Endothelial cell of umbilical vein (primary cell): Measurements from ENCODE around the gene LURAP1L.

ENCODE experiments used
- EZH2 ChIP-seq: IDR thresholded peaks from 2 replicates; pipeline ENCODE4 v1.6.1; 2012; ENCODE audit warnings: borderline replicate concordance, low read depth, mild to moderate bottlenecking, moderate library complexity, low read length, inconsistent platforms; ENCODE audit not compliant: severe bottlenecking
- FOS ChIP-seq: IDR thresholded peaks from 2 replicates; pipeline ENCODE4 v1.6.1; 2011; ENCODE audit warnings: mild to moderate bottlenecking, low read length, moderate library complexity, borderline replicate concordance; ENCODE audit not compliant: insufficient read depth
- GATA2 ChIP-seq: IDR thresholded peaks from 2 replicates; pipeline ENCODE4 v1.7.0; 2011; ENCODE audit warnings: low read depth, mild to moderate bottlenecking, moderate library complexity, mixed read lengths, low read length; ENCODE audit not compliant: insufficient read length, insufficient read depth
- JUN ChIP-seq: IDR thresholded peaks from 2 replicates; pipeline ENCODE4 v1.6.1; 2011; ENCODE audit warnings: borderline replicate concordance, low read depth; ENCODE audit not compliant: insufficient read length, insufficient read depth
- MYC ChIP-seq: IDR thresholded peaks from one replicate; pipeline ENCODE4 v1.6.1; 2011; ENCODE audit warnings: mild to moderate bottlenecking, low read depth, low read length
- POLR2A ChIP-seq: IDR thresholded peaks from 2 replicates; pipeline ENCODE4 v1.6.1; 2012; ENCODE audit warnings: low read depth, mild to moderate bottlenecking, control low read depth, low read length
- POLR2AphosphoS5 ChIP-seq: IDR thresholded peaks from 2 replicates; pipeline ENCODE4 v1.6.1; 2012; ENCODE audit warnings: low read depth, mild to moderate bottlenecking, control low read depth, low read length, moderate library complexity; ENCODE audit not compliant: insufficient read depth
- TF ChIP-seq, protein P1 (sequence below), 2 donors: IDR thresholded peaks; 1 replicate in 1 of 2; 2 replicates in 1 of 2; pipeline ENCODE4 v1.5.1; 2011; ENCODE audit warnings: low read length in 2 of 2, mild to moderate bottlenecking in 2 of 2, moderate library complexity in 2 of 2, control low read depth in 1 of 2, inconsistent platforms in 1 of 2, low read depth in 1 of 2; ENCODE audit not compliant: insufficient read depth in 1 of 2; ENCODE audit errors: extremely low read depth in 1 of 2
- TF ChIP-seq, protein P2 (sequence below): IDR thresholded peaks from 2 replicates; pipeline ENCODE4 v1.6.1; 2011; ENCODE audit not compliant: insufficient read depth, insufficient read length

DNA sequence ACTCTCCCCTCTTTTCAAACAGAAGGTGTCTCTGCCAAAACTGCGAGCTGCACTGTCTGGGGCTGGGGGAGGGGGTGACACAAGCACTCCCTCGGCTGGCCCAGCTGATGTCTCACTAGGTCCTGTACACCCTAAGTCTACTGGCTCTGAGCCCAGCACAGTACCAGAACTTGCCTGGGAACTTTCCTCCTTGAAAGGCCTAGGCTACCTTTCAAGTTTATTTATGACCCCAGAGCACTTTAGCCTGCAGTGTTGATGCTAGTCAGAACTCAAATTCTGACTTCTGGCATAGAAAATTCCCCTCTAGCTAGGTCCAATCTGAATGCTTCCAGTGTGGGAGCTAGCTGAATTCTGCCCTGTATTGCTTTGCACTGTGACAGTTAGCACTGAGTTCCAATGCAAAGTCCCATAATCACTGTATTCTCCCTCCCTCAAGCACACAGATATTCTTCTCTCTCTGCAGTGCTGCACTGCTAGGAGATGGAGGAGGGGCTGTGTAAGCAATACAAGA is 10.5 kb downstream of the LURAP1L start:
- TF ChIP-seq, protein P1, sequence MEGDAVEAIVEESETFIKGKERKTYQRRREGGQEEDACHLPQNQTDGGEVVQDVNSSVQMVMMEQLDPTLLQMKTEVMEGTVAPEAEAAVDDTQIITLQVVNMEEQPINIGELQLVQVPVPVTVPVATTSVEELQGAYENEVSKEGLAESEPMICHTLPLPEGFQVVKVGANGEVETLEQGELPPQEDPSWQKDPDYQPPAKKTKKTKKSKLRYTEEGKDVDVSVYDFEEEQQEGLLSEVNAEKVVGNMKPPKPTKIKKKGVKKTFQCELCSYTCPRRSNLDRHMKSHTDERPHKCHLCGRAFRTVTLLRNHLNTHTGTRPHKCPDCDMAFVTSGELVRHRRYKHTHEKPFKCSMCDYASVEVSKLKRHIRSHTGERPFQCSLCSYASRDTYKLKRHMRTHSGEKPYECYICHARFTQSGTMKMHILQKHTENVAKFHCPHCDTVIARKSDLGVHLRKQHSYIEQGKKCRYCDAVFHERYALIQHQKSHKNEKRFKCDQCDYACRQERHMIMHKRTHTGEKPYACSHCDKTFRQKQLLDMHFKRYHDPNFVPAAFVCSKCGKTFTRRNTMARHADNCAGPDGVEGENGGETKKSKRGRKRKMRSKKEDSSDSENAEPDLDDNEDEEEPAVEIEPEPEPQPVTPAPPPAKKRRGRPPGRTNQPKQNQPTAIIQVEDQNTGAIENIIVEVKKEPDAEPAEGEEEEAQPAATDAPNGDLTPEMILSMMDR (IDR thresholded peaks at IDR 0.05; ENCODE audit: extremely low read depth in 1 of 2, insufficient read depth in 1 of 2, low read depth in 1 of 2, low read length in 2 of 2): no peak
- TF ChIP-seq EZH2 (no peak), POLR2A (no peak), POLR2AphosphoS5 (no peak), GATA2 (no peak), MYC (no peak), JUN (no peak), FOS (no peak)
- TF ChIP-seq, protein P2, sequence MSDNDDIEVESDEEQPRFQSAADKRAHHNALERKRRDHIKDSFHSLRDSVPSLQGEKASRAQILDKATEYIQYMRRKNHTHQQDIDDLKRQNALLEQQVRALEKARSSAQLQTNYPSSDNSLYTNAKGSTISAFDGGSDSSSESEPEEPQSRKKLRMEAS: no peak
